ENCODE measurements around the gene ABCA2.

ABCA2 gene

DNA sequence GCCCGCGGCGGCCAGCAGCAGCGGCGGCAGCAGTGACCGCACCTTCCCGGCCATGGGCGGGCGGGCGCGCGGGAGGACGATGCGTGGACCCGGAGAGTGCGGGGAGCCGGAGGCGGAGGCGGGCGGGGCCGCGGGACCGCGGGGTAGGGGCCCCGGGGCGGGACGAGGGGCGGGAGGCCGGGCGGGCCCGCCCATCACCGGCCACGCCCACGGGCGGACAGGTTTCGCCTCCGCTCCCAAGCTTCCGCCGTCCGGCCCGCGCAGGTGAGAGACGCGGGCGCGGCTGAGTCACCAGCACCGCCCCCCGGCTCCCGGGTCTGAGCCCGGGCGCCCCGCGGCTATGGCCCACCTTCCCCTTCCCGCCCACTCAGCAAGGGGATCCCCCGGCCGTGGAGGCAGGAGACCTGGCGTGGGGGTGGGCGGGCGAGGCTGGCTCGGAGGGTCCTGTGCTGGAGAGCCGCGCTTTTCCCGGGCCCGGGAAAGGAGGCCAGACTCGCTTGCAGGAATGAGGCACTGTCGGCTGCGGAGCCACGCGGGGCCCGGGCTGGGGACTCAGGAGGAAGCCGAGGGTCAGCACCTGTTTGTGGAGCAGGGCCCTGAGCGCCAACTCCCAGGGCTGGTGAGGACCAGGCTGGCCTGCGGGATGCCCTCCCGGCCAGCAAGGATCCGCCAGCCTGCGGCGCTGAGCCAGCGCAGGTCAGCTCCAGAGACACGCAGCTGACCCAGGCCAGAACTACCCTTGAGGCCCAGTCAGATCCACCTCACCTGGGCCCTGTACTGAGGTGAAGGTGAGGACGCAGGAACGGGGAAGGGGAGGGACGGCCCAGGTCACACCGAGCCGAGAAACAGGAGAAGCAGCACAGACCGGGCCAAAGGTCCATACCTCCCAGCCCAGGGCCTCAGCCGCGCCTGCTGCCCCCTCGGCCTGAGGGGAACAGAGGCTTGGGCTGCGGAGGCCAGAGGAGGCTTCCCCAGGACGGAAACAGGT lies 26.2 kb upstream of the ABCA2 start, which contains the start of gene ENTPD2:
Gene ENTPD2 (minus strand): TSS at position 118 of the 988 bp plus-strand sequence. CDS start 64 bp downstream, at position 54.
- Mint-ChIP-seq H3K4me1 (no peaks in the 10 kb centered on the region), H3K36me3 (no peaks in the 10 kb centered on the region), H3K9me3 (no peaks in the 10 kb centered on the region), H3K4me3 (no peak within 1 kb of the TSS), H3K27me3 (peaks cover 38% of the 10 kb centered on the region), H3K27ac (no peak within 1 kb of the TSS)
- peak; percentile 59 for ATAC-seq

DNA sequence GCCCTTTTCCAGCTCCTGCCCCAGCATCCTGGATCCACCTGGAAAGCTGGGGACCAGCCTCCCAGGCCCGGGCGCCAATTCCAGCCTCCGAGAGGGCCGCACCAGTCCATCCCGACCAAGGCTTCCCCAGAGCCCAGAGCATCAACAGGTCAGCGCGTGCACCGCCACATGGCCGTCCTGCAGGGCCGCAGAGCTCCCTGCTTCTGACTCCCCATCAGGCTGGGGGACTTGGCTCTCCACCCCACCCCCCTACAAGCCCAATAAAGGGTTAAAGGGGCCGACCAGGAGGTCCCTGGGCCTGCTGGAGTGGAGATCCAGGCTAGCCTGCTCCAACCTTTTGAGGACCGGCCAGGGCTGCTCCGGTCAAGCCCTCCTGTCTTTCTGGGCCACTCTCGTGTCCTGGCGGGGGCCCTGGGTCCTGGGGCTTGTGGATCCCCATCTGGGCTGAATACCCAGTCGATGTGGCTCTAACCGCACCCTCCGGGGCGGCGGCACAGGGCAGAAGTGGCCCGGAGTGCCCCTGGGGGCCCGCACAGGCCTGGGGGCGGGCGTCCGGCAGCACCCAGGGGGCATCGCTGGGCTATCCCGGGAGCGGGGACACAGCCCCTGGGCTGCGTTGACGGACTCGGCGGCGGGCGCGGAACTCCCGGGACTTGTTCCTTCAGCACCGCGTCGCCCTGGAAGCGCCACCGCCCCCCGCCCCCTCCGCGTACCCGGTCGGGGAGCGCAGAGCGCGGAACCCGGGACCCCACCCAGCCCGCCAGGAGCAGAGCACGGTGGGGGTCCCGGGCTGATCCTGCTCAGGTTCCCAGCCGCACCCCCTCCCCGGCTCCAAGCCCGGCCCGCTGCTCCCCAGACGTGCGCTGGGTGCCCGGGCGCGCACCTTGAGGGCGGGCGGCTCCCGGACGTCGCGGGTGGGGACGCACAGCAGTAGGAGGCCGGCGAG lies 25.2 kb upstream of the ABCA2 start:
- no peaks in the 10 kb centered on the region for H3K4me1 Mint-ChIP-seq
- no peak overlapping the region for H3K27ac Mint-ChIP-seq
- H3K4me3 Mint-ChIP-seq: no peak overlapping the region
- no peaks in the 10 kb centered on the region for H3K36me3 Mint-ChIP-seq
- H3K9me3 Mint-ChIP-seq: no peaks in the 10 kb centered on the region
- ATAC-seq: no peak
- H3K27me3 Mint-ChIP-seq: peaks cover 43% of the 10 kb centered on the region

DNA sequence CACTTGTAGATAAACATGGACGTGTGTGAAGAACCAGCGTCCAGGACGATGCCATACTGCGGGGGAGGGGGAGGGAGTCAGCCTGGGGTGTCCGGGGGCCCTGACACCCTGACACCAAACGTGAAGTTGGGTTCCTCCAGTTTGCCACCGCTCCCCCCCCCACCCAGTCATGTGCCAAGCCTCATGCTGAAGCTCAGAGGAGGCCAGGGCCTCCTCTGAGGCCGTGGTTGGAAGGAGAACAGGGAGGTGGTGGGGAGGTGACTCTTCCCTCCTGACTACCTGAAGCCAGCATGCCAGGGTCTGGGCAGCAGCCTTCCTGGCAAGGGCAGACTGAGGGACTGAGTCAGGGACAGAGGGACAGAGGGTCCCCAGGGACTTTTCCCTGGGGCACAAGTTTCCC lies 24.3 kb upstream of the ABCA2 start:
- Mint-ChIP-seq H3K27me3 (peaks cover 53% of the 10 kb centered on the region), H3K4me3 (no peak overlapping the region)

DNA sequence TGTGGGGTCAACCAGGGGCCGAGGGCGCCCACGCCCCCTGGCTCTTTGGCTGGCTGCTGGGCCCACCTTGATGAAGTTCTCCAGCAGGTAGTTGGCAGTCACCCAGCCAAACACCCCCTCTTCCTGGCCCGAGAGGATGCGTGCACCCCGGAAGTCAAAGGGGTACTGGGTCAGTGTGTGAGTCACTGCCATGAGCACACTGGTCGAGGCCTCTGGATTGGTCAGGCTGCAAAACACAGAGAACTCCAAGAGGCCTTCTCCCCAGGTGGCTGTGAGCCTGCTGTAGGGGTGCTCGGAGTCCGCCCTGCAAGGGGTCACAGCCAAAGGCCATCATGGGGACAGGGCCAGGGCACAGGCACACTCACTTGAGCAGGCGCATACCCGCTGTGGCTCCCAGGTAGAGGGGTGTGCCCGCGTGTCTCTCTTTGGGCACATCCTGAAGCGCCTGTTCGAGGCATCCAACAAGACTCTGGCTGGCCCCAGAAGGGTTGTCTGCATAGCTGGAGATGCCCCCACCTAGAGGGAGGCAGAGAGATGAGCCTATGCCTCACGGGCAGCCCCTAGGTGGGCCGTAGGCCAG lies 23.2 kb upstream of the ABCA2 start:
- Mint-ChIP-seq H3K4me3 (no peak overlapping the region), H3K36me3 (no peaks in the 10 kb centered on the region), H3K9me3 (no peaks in the 10 kb centered on the region), H3K4me1 (peaks cover 3% of the 10 kb centered on the region), H3K27ac (no peak overlapping the region), H3K27me3 (peaks cover 64% of the 10 kb centered on the region)
- ATAC-seq: no peak

More for the DNA sequence above, 24.3 kb upstream of the ABCA2 start:
- Mint-ChIP-seq H3K4me1 (no peaks in the 10 kb centered on the region), H3K36me3 (no peaks in the 10 kb centered on the region), H3K27ac (no peak overlapping the region), H3K9me3 (no peaks in the 10 kb centered on the region)
- ATAC-seq: no peak

DNA sequence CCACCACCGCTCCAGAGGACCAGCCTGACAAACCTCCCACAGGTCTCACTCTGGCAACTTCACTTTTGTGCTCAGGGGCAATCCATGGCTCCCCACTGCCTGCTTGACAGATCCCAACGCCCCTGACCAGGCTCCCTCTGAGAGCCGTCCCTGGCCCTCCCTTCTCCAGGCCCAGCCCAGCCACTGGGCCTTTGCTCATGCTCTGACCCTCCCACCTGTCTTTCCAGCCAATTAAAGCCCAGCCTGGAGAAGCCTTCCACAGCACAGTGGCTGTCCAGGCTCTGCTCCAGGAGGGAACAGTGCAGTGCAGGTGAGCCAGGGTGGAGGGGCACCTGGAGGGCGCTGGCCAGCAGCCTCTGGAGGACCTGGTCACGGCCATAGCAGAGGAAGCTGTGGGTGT lies 22.5 kb upstream of the ABCA2 start:
- Mint-ChIP-seq H3K4me3 (no peak overlapping the region), H3K27me3 (peaks cover 66% of the 10 kb centered on the region), H3K27ac (no peak overlapping the region), H3K36me3 (no peaks in the 10 kb centered on the region), H3K4me1 (peaks cover 5% of the 10 kb centered on the region), H3K9me3 (no peaks in the 10 kb centered on the region)
- no peak for ATAC-seq

DNA sequence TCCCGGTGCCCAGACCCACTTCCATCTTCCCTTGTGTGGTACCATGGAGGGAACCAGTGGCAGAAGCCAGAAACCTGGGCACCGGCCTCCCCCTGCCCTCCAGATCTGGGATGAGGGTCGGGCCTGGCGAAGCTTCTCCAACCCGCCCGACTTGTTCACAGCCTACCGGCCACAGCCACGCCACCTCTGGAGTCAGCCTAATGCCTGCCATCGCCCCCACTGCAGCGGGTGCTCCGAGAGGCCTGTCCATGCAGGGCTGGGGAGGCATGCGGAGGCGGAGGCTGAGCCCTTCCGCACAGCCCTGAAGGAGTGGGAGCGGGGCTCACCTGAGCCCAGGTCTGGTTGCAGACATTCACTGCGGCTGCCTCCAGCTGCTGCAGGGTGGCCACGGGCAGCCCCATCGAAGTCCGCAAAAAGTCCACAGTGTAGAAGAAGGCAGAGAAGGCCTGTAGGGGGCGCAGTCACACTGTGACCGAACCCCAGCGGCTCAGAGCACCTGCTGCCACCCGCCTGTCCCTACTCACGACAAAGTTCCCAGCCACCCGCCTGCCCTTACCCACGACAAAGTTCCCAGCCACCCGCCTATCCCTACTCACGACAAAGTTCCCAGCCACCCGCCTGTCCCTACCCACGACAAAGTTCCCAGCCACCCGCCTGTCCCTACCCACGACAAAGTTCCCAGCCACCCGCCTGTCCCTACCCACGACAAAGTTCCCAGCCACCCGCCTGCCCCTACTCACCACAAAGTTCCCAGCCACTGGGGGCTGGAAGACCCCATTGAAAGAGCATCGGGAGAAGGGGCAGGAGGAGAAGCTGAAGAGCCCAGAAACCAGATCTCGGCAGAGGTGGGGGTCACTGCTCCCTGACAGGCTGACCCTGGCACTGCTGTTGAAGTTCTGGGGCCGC lies 21.8 kb upstream of the ABCA2 start:
- Mint-ChIP-seq H3K4me3 (no peak overlapping the region), H3K27me3 (peaks cover 73% of the 10 kb centered on the region), H3K4me1 (peaks cover 11% of the 10 kb centered on the region), H3K36me3 (no peaks in the 10 kb centered on the region), H3K9me3 (no peaks in the 10 kb centered on the region), H3K27ac (no peak overlapping the region)
- ATAC-seq: no peak

DNA sequence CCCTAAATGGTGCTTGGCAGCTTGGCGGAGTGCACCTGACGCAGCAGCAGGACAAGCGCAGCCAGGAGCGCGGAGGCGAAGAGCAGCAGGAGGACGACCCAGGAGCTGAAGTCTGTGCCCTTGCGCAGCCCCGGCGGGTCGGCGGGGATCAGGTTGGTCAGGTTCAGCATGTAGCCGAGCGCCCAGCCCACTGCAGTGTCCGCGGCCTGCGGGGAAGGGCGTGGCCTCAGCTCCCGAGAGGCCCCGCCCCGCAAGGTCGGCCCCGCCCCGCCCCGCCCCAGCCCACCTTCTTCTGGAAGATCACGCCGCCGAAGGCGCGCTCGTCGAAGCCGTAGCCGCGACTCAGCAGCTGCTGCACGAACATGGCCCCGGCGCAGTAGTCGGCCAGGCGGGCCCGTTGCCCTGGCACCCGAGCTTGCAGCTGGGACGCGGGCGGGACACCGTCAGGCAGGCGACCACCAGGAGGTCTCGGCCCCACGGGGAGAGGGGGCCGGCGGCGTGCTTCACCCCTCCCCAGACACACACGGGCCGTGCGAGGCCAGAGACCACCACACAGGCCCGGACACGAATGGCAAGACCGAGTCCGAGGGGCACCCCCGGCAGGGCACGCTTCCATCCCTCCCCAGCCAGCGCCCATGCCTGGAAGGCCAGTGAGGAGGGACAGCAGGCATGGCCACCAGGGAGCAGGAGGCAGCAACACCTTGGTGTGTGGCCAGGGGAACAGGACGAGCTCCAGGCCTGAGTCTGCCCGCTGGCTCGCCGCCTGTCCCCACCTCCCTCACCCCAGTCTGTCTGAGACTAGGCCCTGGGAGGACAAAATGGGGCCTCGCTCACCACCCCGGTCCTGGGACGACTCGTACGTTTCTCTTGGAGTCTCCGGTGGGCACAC lies 20.9 kb upstream of the ABCA2 start:
- no peak overlapping the region for H3K4me3 Mint-ChIP-seq
- no peaks in the 10 kb centered on the region for H3K36me3 Mint-ChIP-seq
- no peak overlapping the region for H3K27ac Mint-ChIP-seq
- peaks cover 82% of the 10 kb centered on the region for H3K27me3 Mint-ChIP-seq
- H3K9me3 Mint-ChIP-seq: no peaks in the 10 kb centered on the region
- no peak for ATAC-seq
- peaks cover 15% of the 10 kb centered on the region for H3K4me1 Mint-ChIP-seq

DNA sequence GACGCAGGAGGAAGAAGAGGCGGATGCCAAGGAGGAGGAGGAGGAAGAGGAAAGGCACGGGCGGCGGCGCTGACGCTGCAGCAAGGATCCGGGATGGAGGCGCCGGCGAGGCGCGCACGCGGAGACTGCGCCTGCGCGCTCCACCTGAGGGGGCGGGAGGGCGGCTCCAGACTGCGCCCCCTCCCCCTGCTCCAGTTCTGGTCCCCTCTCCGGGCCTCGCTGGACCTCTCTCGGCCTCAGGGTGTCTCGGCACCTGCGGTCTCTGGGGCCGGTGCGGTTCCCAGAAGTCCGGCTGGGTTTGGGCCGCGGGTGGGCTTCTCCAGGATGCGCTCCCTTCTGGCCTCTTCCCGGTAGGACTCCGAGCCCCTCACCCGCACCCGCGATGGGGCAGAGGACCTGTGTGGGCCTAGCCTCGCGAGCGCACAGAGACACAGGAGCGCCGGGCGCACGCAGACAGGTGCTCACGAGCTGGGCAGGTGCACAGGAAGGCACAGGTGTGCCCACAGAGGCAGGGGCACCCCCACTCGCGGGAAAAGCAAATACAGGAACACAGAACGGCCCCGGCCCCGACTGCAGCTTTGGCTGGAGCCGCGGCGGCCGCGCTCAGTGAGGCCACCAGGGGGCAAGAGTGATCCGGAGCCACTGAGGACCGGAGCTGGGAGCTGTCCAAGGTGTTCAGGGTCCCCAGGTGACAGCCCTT lies 18.2 kb upstream of the ABCA2 start, which contains the start of gene NPDC1:
Gene NPDC1 (minus strand): TSS at position 90 of the 700 bp plus-strand sequence. CDS start 188 bp downstream, outside the sequence.
- peaks cover 91% of the 10 kb centered on the region for H3K27me3 Mint-ChIP-seq
- peak; percentile 81 for ATAC-seq
- no peaks in the 10 kb centered on the region for H3K9me3 Mint-ChIP-seq
- H3K27ac Mint-ChIP-seq: no peak within 1 kb of the TSS
- H3K36me3 Mint-ChIP-seq: no peaks in the 10 kb centered on the region
- H3K4me1 Mint-ChIP-seq: peaks cover 15% of the 10 kb centered on the region
- H3K4me3 Mint-ChIP-seq: peak within 1 kb of the TSS; percentile 29

DNA sequence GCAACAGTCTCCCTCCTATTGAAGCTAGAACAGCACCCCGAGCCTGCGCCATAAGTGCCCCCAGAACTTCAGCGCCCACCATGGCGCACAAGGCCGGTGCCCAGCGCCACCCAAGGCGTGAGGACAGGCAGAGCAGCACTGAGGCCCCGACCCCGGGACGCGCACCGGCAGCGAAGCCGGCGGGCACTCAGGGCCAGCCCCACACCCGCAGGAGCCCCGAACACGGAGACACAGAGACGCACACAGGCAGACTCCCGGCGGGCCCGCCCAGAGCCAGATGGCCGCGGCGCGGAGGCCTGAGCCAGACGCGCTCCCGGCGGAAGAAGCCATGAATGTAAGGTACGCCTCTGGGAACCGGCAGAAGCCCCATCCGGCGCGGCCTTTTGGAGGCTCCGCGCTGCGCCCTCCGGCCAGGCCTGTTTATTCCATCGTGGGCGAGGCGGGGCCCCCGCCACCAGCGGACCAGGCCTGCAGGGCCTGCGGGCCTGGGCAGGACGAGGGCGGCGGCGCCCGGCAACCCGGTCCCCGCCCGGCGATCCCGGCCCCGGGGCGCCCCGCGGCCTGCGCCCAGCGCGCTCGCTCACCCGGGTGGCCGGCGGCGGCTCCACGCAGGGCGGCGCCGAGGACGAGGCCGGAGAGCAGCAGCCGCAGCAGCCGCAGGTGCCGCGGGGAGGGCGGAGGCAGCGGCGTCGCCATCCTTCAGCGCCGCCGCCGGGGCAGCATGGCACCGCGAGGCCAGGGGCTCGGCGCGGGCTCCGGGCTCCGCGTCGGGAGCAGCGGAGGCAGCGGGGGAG lies 17.5 kb upstream of the ABCA2 start:
- Mint-ChIP-seq H3K4me3 (peak overlapping the region; percentile 29), H3K27ac (no peak overlapping the region), H3K27me3 (peaks cover 91% of the 10 kb centered on the region), H3K36me3 (no peaks in the 10 kb centered on the region), H3K9me3 (no peaks in the 10 kb centered on the region), H3K4me1 (peaks cover 15% of the 10 kb centered on the region)
- no peak for ATAC-seq

DNA sequence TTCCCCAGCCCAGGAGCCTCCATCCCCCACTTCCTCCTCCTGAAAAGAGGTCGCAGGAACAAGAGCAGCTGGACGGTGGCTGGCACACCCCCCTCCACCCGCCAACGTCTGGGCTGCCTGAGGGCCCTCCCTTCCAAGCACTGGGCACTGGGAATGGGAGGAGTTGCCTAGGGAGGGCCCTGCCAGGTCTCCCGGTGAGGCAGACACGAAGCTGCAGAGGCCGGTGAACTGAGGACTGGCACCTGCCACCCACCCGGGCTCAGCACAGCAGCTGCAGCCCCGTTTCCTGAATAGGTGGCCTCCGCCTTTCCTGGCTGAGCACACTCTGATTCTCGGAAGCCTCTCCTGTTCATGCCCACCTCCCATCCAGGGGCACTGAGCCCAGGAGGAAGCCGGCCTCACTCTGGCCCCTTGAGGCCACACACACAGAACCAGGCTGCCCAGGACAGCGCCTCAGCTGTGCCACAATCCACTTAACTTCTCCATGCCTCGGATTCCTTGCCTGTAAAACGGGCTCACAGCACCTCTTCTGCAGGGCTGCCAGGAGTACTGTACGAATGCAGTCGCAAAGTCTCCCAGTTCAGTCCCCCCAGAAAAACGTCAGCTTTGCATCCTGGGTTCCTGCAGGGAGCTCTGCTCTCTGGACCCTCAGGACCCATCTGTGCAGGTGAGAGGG lies 16.6 kb upstream of the ABCA2 start:
- Mint-ChIP-seq H3K9me3 (no peaks in the 10 kb centered on the region), H3K27me3 (peaks cover 90% of the 10 kb centered on the region), H3K4me3 (peak overlapping the region; percentile 7), H3K4me1 (peaks cover 15% of the 10 kb centered on the region), H3K36me3 (no peaks in the 10 kb centered on the region), H3K27ac (no peak overlapping the region)
- no peak for ATAC-seq

DNA sequence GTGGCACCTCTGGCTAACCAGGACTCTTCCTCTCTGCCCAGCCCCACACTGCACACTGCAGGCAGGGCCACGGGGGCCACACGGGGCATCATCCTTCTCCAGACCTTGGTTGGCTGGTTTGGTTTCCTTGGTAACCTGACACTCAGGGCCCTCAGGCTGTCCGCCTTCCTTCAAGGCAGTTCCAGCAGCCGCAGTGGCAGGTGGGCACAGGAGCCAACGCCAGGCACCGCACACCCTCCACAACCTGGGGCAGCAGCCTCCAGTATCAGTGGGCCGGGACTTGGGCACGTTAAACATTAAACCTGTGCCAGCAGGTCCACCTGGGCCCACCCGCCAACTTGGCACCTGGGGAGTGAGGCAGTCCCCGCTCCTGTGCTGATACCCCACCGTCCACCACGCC lies 16.0 kb upstream of the ABCA2 start:
- H3K9me3 Mint-ChIP-seq: no peaks in the 10 kb centered on the region
- H3K4me3 Mint-ChIP-seq: no peak overlapping the region
- no peaks in the 10 kb centered on the region for H3K36me3 Mint-ChIP-seq
- H3K27ac Mint-ChIP-seq: no peak overlapping the region
- no peak for ATAC-seq
- H3K4me1 Mint-ChIP-seq: peaks cover 15% of the 10 kb centered on the region
- peaks cover 89% of the 10 kb centered on the region for H3K27me3 Mint-ChIP-seq
